K562 (cell line): ENCODE measurements around the gene ZBP1. TPM values are rescaled to one million over a fixed set of nuclear protein-coding genes. Genes with fewer than 3 reads are reported as not detected.
A peak's percentile ranks its signal among the peaks of the same experiment; 100 is the strongest.

Experiments
- ATAC-seq: fragments of 200-7000 bp; cut with Tn5 transposase; 3 replicates; pipeline ENCODE4 v1.9.1; 2020; ENCODE audit warnings: moderate library complexity
- BruUV-seq: library from RNA; stranded (reverse); fragments of 400-500 nt; replicated peaks from 2 replicates; lab custom pipeline; 2021; lab: Mats Ljungman, UMichigan
- CTCF ChIA-PET: fragments of 300-600 bp; formaldehyde crosslinking; extraction: SDS; loops from one replicate; lab custom pipeline; 2021; ENCODE audit warnings: low intra/inter-chr PET ratio; lab: Yijun Ruan, JAX
- POLR2A ChIA-PET: fragments of 300-600, 350-650 bp; sonication (Branson Sonifier 250); formaldehyde crosslinking; extraction: SDS; loops from one replicate; lab custom pipeline; 2021; ENCODE audit warnings: antibody characterized with exemption, inconsistent platforms; lab: Yijun Ruan, JAX
- DNase-seq, 4 experiments: peaks; one replicate each; pipeline versions ENCODE4 v3.0.0 to v3.0.0-alpha.2; 2011 to 2018; ENCODE audit warnings: low spot score in 3 of 4, mixed read lengths in 3 of 4; ENCODE audit errors: extremely low read depth in 1 of 4
- FAIRE-seq: peaks from 2 replicates; lab custom pipeline; 2011; peaks lifted over from hg19 to GRCh38; lab: Jason Lieb, UNC
- H2AFZ ChIP-seq: 2 replicates; pipeline ENCODE4 v1.6.0; 2011; ENCODE audit warnings: low read depth, low read length, control low read depth, inconsistent platforms
- H3K27ac ChIP-seq: fragments of 200-600 bp; 3 replicates; pipeline ENCODE4 v1.8.0; 2011; ENCODE audit warnings: low read depth, mild to moderate bottlenecking, control low read depth, inconsistent platforms, low read length, moderate library complexity, mixed read lengths; ENCODE audit errors: extremely low read depth
- H3K27me3 ChIP-seq, 2 experiments: fragments of 300-600 bp in 1 of 2; 2 replicates in 1 of 2; 3 replicates in 1 of 2; pipeline versions ENCODE4 v1.6.0 to v1.8.0; 2011; ENCODE audit warnings: inconsistent platforms in 2 of 2, low read length in 2 of 2, mild to moderate bottlenecking in 1 of 2, mixed read lengths in 1 of 2, moderate library complexity in 1 of 2; ENCODE audit not compliant: control insufficient read depth in 2 of 2, insufficient read depth in 2 of 2
- H3K36me3 ChIP-seq: fragments of 300-600 bp; 3 replicates; pipeline ENCODE4 v1.8.0; 2011; ENCODE audit warnings: mild to moderate bottlenecking, low read length, inconsistent platforms; ENCODE audit not compliant: control insufficient read depth, insufficient read depth
- H3K4me1 ChIP-seq, 2 experiments: fragments of 200-600 bp in 1 of 2; replicated peaks in 1 of 2; 2 replicates in 1 of 2; 3 replicates in 1 of 2; pipeline versions ENCODE4 v1.5.1 to v1.8.0; 2011; ENCODE audit warnings: inconsistent platforms in 2 of 2, low read length in 2 of 2, mild to moderate bottlenecking in 1 of 2, mixed read lengths in 1 of 2, moderate library complexity in 1 of 2; ENCODE audit not compliant: control insufficient read depth in 2 of 2, insufficient read depth in 2 of 2
- H3K4me2 ChIP-seq: 2 replicates; pipeline ENCODE4 v1.6.1; 2011; ENCODE audit warnings: low read length, control low read depth, inconsistent platforms, mixed read lengths; ENCODE audit not compliant: insufficient read depth
- H3K4me3 ChIP-seq: fragments of 200-600 bp; sonication (generic), shearing (Covaris generic); 2 replicates; pipeline ENCODE4 v1.5.1; 2016; ENCODE audit warnings: control low read depth, inconsistent platforms
- H3K79me2 ChIP-seq: fragments of 200-600 bp; 3 replicates; pipeline ENCODE4 v1.8.0; 2011; ENCODE audit warnings: low read length, inconsistent platforms; ENCODE audit not compliant: control insufficient read depth, insufficient read depth
- H3K9ac ChIP-seq, 2 experiments: 2 replicates each; pipeline versions ENCODE4 v1.6.0 to v1.6.1; 2011; ENCODE audit warnings: low read depth in 2 of 2, low read length in 2 of 2, control low read depth in 1 of 2, inconsistent platforms in 1 of 2, mild to moderate bottlenecking in 1 of 2, mixed read lengths in 1 of 2; ENCODE audit not compliant: insufficient read depth in 1 of 2
- H3K9me1 ChIP-seq: one replicate; pipeline ENCODE4 v1.6.0; 2011; ENCODE audit warnings: inconsistent platforms, mild to moderate bottlenecking, low read length, moderate library complexity; ENCODE audit not compliant: control insufficient read depth, insufficient read depth
- H3K9me3 ChIP-seq: replicated peaks from 2 replicates; pipeline ENCODE4 v1.5.1; 2011; ENCODE audit warnings: low read depth, low read length, inconsistent platforms; ENCODE audit not compliant: control insufficient read depth, insufficient read depth
- H4K20me1 ChIP-seq: replicated peaks from 2 replicates; pipeline ENCODE4 v1.6.1; 2011; ENCODE audit warnings: low read length, inconsistent platforms, mixed read lengths; ENCODE audit not compliant: control insufficient read depth, insufficient read depth
- BCOR ChIP-seq: fragments of 450-650 bp; IDR thresholded peaks from 2 replicates; pipeline ENCODE4 v1.6.1; 2016
- NCOA4 ChIP-seq: fragments of 450-650 bp; IDR thresholded peaks from 2 replicates; pipeline ENCODE4 v1.6.1; 2018; ENCODE audit warnings: mild to moderate bottlenecking; ENCODE audit not compliant: partially characterized antibody
- RBM25 ChIP-seq: fragments of 200-400 bp; formaldehyde crosslinking; IDR thresholded peaks from 2 replicates; pipeline ENCODE4 v1.6.1; 2018; ENCODE audit warnings: low read length, low read depth, moderate library complexity; ENCODE audit not compliant: severe bottlenecking
- ZFP36 ChIP-seq: fragments of 150-350 bp; IDR thresholded peaks from 2 replicates; pipeline ENCODE4 v1.6.1; 2018; ENCODE audit warnings: low read length, low read depth; ENCODE audit not compliant: partially characterized antibody
- WGBS: fragments of 100-300 bp; shearing (Covaris generic); methylation state at CpG from one replicate; pipeline ENCODE4 v1.1.6; 2016; ENCODE audit warnings: low coverage, mixed read lengths; ENCODE audit not compliant: insufficient coverage; ENCODE audit errors: missing lambda C conversion rate; 5-methylcytosine and 5-hydroxymethylcytosine counted together
- in situ Hi-C: fragments of 300-500 bp; cut with MboI; formaldehyde crosslinking; loops from 4 replicates; pipeline ENCODE4 v1.15.0; 2018; ENCODE audit warnings: inconsistent platforms, mixed read lengths
- intact Hi-C: fragments of 100-400 bp; cut with micrococcal nuclease; formaldehyde crosslinking; loops from 2 replicates; pipeline ENCODE4 v1.14.2; 2022
- polyA plus RNA-seq, 8 experiments: library from polyadenylated mRNA; depleted of rRNA in 4 of 8; stranded (reverse) in 5 of 8; unstranded in 3 of 8; fragments of >200 nt; fragmentation: Nextera tagmentation in 2 of 8; fragmentation: Illumina TruSeq in 1 of 8; extraction: Ambion mirVana in 2 of 8; extraction: Trizol in 1 of 8; gene quantifications; 2 replicates each; pipeline versions ENCODE4 v1.2.1 to v1.2.3, GENCODE V29; 2011 to 2014; ENCODE audit warnings: inconsistent platforms in 1 of 8, missing spikeins in 1 of 8
- total RNA-seq, 7 experiments: library from RNA; depleted of rRNA in 6 of 7; stranded (reverse); fragments of >200 nt in 6 of 7; fragmentation: Illumina TruSeq in 2 of 7; extraction: Trizol in 2 of 7; gene quantifications; 2 replicates each; pipeline versions ENCODE4 v1.2.1 to v1.2.3, GENCODE V29; 2011 to 2021; ENCODE audit warnings: low replicate concordance in 1 of 7
- TF ChIP-seq, protein P1 (sequence below): fragments of 250-450 bp; sonication (Bioruptor Pico); IDR thresholded peaks from 2 replicates; pipeline ENCODE4 v1.4.0; 2020; ENCODE audit warnings: mild to moderate bottlenecking
- TF ChIP-seq, protein P2 (sequence below): sonication (generic); formaldehyde crosslinking; IDR thresholded peaks from 2 replicates; pipeline ENCODE4 v1.8.1; 2023; ENCODE audit warnings: mild to moderate bottlenecking, missing genetic modification reagents

Gene ZBP1
- total and polyA plus RNA-seq, 9 of the 15 experiments (the other 6 are each of a cell fraction or from before 2014, with no cell fraction given): not detected

DNA sequence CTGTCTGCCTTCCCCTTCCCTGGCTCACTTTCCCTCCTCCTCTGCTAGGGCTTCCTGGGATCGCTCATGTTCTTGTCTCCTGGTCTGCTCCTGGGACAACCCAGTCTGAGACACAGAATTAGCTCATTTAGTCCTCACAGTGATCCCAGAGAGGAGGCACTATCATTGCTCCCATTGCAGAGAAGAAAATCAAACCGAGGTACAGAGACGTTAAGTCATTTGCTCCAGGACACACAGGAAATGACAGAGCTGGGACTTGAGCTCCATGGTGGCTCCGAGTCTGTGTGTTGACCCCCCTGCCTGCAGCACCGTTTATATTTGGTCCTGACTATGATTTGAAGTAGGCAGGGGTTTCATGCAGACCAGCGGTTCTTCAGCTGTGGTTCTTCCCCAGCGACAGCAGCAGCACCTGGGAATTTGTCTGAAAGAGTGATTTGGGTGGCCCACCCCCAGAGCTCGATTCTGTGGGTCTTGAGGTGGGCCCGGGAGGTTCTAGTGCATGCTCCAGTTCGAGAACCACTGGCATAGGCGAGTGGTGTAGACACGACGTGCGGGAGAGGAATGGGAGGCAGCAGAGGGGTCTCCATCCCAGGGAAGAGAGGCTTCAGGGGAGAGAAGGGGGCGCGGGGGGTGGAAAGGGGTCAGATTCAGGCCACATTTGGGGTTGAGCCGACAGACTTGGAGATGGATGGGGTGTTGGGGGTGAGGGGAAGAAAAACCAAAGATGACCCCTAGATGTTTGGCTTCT lies 34.6 kb downstream of the ZBP1 start:
- ChIA-PET CTCF (no interaction called here), POLR2A (interaction anchor here (0.9 to 1.3 kb wide), 3 partner anchors 13 to 82 kb away, joined by 3 to 7 read pairs (median 6); partner anchors contain the start of gene PCK1)
- Histone ChIP-seq H3K4me2 (no peak overlapping the region), H3K36me3 (no peaks in the 10 kb centered on the region), H3K79me2 (no peaks in the 10 kb centered on the region), H2AFZ (no peak overlapping the region), H3K9me1 (no peaks in the 10 kb centered on the region), H3K27me3 (peaks cover 5 to 35% of the 10 kb centered on the region in 2 experiments; a peak in 4 of 5 replicates), H4K20me1 (no peaks in the 10 kb centered on the region), H3K4me1 (peaks cover 17 to 44% of the 10 kb centered on the region in 2 experiments; a peak in 4 of 5 replicates), H3K9ac (no peak overlapping the region), H3K4me3 (no peak overlapping the region), H3K9me3 (peaks cover 3% of the 10 kb centered on the region; the same call in 1 of the 2 replicates), H3K27ac (no peak overlapping the region)
- intact Hi-C loops: no loop called here
- ATAC-seq: no peak
- TF ChIP-seq, protein P1, sequence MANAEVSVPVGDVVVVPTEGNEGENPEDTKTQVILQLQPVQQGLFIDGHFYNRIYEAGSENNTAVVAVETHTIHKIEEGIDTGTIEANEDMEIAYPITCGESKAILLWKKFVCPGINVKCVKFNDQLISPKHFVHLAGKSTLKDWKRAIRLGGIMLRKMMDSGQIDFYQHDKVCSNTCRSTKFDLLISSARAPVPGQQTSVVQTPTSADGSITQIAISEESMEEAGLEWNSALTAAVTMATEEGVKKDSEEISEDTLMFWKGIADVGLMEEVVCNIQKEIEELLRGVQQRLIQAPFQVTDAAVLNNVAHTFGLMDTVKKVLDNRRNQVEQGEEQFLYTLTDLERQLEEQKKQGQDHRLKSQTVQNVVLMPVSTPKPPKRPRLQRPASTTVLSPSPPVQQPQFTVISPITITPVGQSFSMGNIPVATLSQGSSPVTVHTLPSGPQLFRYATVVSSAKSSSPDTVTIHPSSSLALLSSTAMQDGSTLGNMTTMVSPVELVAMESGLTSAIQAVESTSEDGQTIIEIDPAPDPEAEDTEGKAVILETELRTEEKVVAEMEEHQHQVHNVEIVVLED: no peak
- TF ChIP-seq RBM25 (peak; percentile 33), BCOR (peak; percentile 54; the same call in 1 of the 2 replicates), ZFP36 (peak; percentile 58), NCOA4 (no peak)
- TF ChIP-seq, protein P2, sequence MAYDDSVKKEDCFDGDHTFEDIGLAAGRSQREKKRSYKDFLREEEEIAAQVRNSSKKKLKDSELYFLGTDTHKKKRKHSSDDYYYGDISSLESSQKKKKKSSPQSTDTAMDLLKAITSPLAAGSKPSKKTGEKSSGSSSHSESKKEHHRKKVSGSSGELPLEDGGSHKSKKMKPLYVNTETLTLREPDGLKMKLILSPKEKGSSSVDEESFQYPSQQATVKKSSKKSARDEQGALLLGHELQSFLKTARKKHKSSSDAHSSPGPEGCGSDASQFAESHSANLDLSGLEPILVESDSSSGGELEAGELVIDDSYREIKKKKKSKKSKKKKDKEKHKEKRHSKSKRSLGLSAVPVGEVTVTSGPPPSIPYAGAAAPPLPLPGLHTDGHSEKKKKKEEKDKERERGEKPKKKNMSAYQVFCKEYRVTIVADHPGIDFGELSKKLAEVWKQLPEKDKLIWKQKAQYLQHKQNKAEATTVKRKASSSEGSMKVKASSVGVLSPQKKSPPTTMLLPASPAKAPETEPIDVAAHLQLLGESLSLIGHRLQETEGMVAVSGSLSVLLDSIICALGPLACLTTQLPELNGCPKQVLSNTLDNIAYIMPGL (CRISPR knock-in tag): no peak
- in situ Hi-C loops: no loop called here
- WGBS: 4% methylated on average over 13 of the region's 17 CpGs
- FAIRE-seq: no peak
- no peak for DNase-seq
- BruUV-seq: no TSS peak
